22Rv1 (cell line): Measurements from ENCODE around the gene KIF26A.

ENCODE experiments used
- CTCF ChIP-seq: fragments of 450-650 bp; IDR thresholded peaks from 2 replicates; pipeline ENCODE4 v1.5.1; 2017; ENCODE audit warnings: mild to moderate bottlenecking
- ZFX ChIP-seq: fragments of 450-650 bp; IDR thresholded peaks from 2 replicates; pipeline ENCODE4 v1.6.1; 2017; ENCODE audit warnings: antibody characterized with exemption, borderline replicate concordance

DNA sequence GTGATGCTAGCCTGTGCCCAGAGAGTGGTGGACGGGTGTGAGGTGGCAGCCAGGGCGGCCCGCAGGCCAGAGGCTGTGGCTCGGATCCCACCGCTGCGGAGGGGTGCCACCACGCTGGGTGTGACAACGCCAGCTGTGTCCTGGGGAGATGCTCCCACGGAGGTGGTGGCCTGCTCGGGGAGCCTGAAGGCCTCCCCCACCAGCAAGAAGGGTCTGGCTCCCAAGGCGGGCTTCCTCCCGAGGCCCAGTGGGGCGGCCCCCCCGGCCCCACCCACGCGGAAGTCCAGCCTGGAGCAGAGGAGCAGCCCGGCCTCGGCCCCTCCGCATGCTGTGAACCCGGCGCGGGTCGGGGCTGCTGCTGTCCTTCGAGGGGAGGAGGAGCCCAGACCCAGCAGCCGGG, 38.2 kb downstream of the KIF26A start:
- no peak for TF ChIP-seq CTCF
- no peak for TF ChIP-seq ZFX
